OCI-LY1 (cell line): ENCODE results near the gene FAS.

Source experiments
- H2AFZ ChIP-seq: fragments of 200-600 bp; sonication (generic), shearing (Covaris generic); 2 replicates; pipeline ENCODE4 v1.6.0; 2014; ENCODE audit warnings: antibody characterized with exemption, mild to moderate bottlenecking, low read length
- H3F3A ChIP-seq: fragments of 200-600 bp; sonication (generic), shearing (Covaris generic); 2 replicates; pipeline ENCODE4 v1.6.0; 2014; ENCODE audit warnings: mild to moderate bottlenecking, antibody characterized with exemption, low read length, moderate library complexity; ENCODE audit not compliant: insufficient read depth
- H3K27ac ChIP-seq: fragments of 200-600 bp; sonication (generic); 2 replicates; pipeline ENCODE4 v1.5.1; 2014; ENCODE audit warnings: low read length, mixed run types, mild to moderate bottlenecking, low read depth; ENCODE audit not compliant: poor library complexity, severe bottlenecking
- H3K27me3 ChIP-seq: fragments of 200-600 bp; sonication (generic); 2 replicates; pipeline ENCODE4 v1.6.0; 2014; ENCODE audit warnings: antibody characterized with exemption, mild to moderate bottlenecking, low read length, moderate library complexity; ENCODE audit not compliant: insufficient read depth
- H3K36me3 ChIP-seq: fragments of 200-600 bp; sonication (generic); 2 replicates; pipeline ENCODE4 v1.6.1; 2014; ENCODE audit warnings: mild to moderate bottlenecking, antibody characterized with exemption, low read length, moderate library complexity, mixed read lengths; ENCODE audit not compliant: insufficient read depth
- H3K4me1 ChIP-seq: fragments of 200-600 bp; sonication (generic); 2 replicates; pipeline ENCODE4 v1.5.1; 2014; ENCODE audit warnings: mild to moderate bottlenecking, low read length, moderate library complexity; ENCODE audit not compliant: insufficient read depth, severe bottlenecking
- H3K4me2 ChIP-seq: fragments of 200-600 bp; sonication (generic), shearing (Covaris generic); 2 replicates; pipeline ENCODE4 v1.6.1; 2014; ENCODE audit warnings: low read length
- H3K4me3 ChIP-seq: fragments of 200-600 bp; sonication (generic); 2 replicates; pipeline ENCODE4 v1.5.1; 2014; ENCODE audit warnings: low read length, low read depth, mild to moderate bottlenecking, mixed read lengths; ENCODE audit not compliant: poor library complexity, severe bottlenecking
- H3K79me2 ChIP-seq: fragments of 200-600 bp; shearing (Covaris generic); 2 replicates; pipeline ENCODE4 v1.6.1; 2016; ENCODE audit warnings: mixed run types, low read length, mixed read lengths; ENCODE audit not compliant: insufficient read depth
- H3K9ac ChIP-seq: fragments of 200-600 bp; sonication (generic), shearing (Covaris generic); 2 replicates; pipeline ENCODE4 v1.6.1; 2014; ENCODE audit warnings: mild to moderate bottlenecking, low read length, mixed read lengths
- H3K9me2 ChIP-seq: fragments of 200-600 bp; sonication (generic), shearing (Covaris generic); 2 replicates; pipeline ENCODE4 v1.6.1; 2014; ENCODE audit warnings: low read depth, mild to moderate bottlenecking, low read length, mixed read lengths
- H3K9me3 ChIP-seq: fragments of 200-600 bp; shearing (Covaris generic); 2 replicates; pipeline ENCODE4 v1.6.1; 2014; ENCODE audit warnings: low read length, mixed read lengths
- H4K20me1 ChIP-seq: fragments of 200-600 bp; sonication (generic), shearing (Covaris generic); 2 replicates; pipeline ENCODE4 v1.6.0; 2016; ENCODE audit warnings: mild to moderate bottlenecking, low read length; ENCODE audit not compliant: insufficient read depth
- CTCF ChIP-seq: fragments of 200-600 bp; sonication (generic), shearing (Covaris generic); IDR thresholded peaks from 2 replicates; pipeline ENCODE4 v1.5.1; 2017; ENCODE audit warnings: mild to moderate bottlenecking, antibody characterized with exemption, low read length, moderate library complexity, mixed read lengths
- EZH2 ChIP-seq: fragments of 200-600 bp; sonication (generic), shearing (Covaris generic); IDR thresholded peaks from 2 replicates; pipeline ENCODE4 v1.8.0; 2017; ENCODE audit warnings: borderline replicate concordance, mixed run types, mild to moderate bottlenecking, antibody characterized with exemption, low read length, moderate library complexity, mixed read lengths

The FAS gene

GRCh38 chr10:88953662-88954061 is 36.9 kb upstream of the FAS start:
- no peaks in the 10 kb centered on the region for H4K20me1 ChIP-seq
- no peaks in the 10 kb centered on the region for H3K27me3 ChIP-seq
- H3K9ac ChIP-seq = no peak overlapping the region
- H3K9me2 ChIP-seq = no peaks in the 10 kb centered on the region
- H3K27ac ChIP-seq = no peak overlapping the region
- no peaks in the 10 kb centered on the region for H3F3A ChIP-seq
- TF ChIP-seq CTCF (no peak), EZH2 (no peak)
- no peak overlapping the region for H3K4me3 ChIP-seq
- H3K79me2 ChIP-seq = no peaks in the 10 kb centered on the region
- H3K36me3 ChIP-seq = no peaks in the 10 kb centered on the region
- no peaks in the 10 kb centered on the region for H3K4me1 ChIP-seq
- no peaks in the 10 kb centered on the region for H3K9me3 ChIP-seq
- no peak overlapping the region for H2AFZ ChIP-seq
- no peak overlapping the region for H3K4me2 ChIP-seq

- no peaks in the 10 kb centered on the region for H3K27me3 ChIP-seq
- no peaks in the 10 kb centered on the region for H3F3A ChIP-seq
- H3K9me2 ChIP-seq = no peaks in the 10 kb centered on the region
- H3K36me3 ChIP-seq = no peaks in the 10 kb centered on the region
- H2AFZ ChIP-seq = no peak overlapping the region
- H3K9ac ChIP-seq = no peak overlapping the region
- H3K27ac ChIP-seq = no peak overlapping the region
- H3K9me3 ChIP-seq = no peaks in the 10 kb centered on the region
- no peaks in the 10 kb centered on the region for H3K79me2 ChIP-seq
- no peak for TF ChIP-seq CTCF
- no peak for TF ChIP-seq EZH2
- H4K20me1 ChIP-seq = no peaks in the 10 kb centered on the region
- H3K4me2 ChIP-seq = no peak overlapping the region
- H3K4me1 ChIP-seq = no peaks in the 10 kb centered on the region
- H3K4me3 ChIP-seq = no peak overlapping the region
Observed at GRCh38 chr10:88954458-88955083, 36.0 kb upstream of the FAS start.

- H3K9ac ChIP-seq = no peak overlapping the region
Observed at GRCh38 chr10:88957381-88957780, 33.2 kb upstream of the FAS start.

More at GRCh38 chr10:88957381-88957780, 33.2 kb upstream of the FAS start:
- Histone ChIP-seq H3K27me3 (no peaks in the 10 kb centered on the region), H2AFZ (no peak overlapping the region), H3K36me3 (no peaks in the 10 kb centered on the region), H3K79me2 (no peaks in the 10 kb centered on the region), H3K4me1 (no peaks in the 10 kb centered on the region), H3K4me3 (no peak overlapping the region), H3F3A (no peaks in the 10 kb centered on the region), H3K4me2 (no peak overlapping the region), H4K20me1 (no peaks in the 10 kb centered on the region), H3K9me2 (no peaks in the 10 kb centered on the region), H3K9me3 (no peaks in the 10 kb centered on the region), H3K27ac (no peak overlapping the region)
- TF ChIP-seq EZH2 = no peak
- TF ChIP-seq CTCF = no peak
